22Rv1 (cell line): Measurements from ENCODE around the gene GPBAR1.

ENCODE experiments used
- CTCF ChIP-seq: fragments of 450-650 bp; IDR thresholded peaks from 2 replicates; pipeline ENCODE4 v1.5.1; 2017; ENCODE audit warnings: mild to moderate bottlenecking
- ZFX ChIP-seq: fragments of 450-650 bp; IDR thresholded peaks from 2 replicates; pipeline ENCODE4 v1.6.1; 2017; ENCODE audit warnings: antibody characterized with exemption, borderline replicate concordance

DNA sequence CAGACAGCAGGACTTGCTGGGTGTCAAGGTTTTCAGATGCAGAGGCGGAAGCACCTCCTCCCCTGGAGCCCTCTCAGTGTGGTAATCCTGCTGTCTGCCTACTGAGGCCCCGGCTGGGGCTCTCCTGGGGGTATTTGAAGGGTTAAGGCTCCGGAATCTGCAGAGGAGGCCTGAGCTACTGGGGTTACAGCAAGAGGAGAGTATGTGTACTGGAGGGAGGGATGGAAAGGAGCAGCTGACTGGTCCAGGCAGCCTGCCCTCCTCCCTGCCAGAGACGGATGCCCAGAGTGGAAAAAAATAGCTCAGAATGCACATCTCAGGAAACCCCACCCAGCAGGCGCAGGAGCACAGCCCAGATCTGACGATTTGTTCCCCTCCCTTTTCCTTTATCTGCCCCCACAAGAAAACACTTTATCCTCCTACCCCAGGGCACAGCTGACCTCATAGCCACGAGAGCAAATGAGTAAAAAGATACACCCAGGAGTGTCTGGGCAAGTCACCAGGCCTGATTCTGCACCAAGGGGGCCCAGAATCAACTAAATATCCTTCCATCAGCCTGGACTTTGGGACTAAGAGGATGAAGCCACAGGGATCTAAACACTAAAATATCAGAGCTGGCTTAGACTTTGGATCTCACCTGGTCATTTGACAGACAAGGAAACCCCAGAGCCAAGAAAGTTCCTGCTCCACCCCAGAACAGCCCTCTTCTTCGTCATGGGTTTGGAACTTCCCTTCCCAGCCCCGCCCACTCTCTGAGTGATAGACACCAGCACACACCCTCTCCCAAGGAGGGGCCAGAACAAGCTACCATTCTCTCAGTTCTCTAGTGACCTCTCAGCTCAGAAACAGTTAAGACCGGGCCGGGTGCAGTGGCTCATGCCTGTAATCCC is 26.0 kb downstream of the GPBAR1 start:
- TF ChIP-seq CTCF (no peak), ZFX (no peak)
